G401.6 (cell line): Measurements from ENCODE around the gene KLHL29.
"Not testable (repeated sequence)": the region's sequence is repeated elsewhere in the genome, so short reads cannot be mapped to it uniquely, and the experiment has no call there.

Experiments
- FAIRE-seq: peaks from 2 replicates; lab custom pipeline; 2012; peaks lifted over from hg19 to GRCh38; lab: Jason Lieb, UNC

KLHL29 gene

GRCh38 chr2:23722255-23722654, 337.3 kb downstream of the KLHL29 start:
- FAIRE-seq = no peak

- FAIRE-seq = not testable (repeated sequence)
These were observed 338.1 kb downstream of the KLHL29 start for GRCh38 chr2:23723029-23723428.

GRCh38 chr2:23734416-23734815, 349.4 kb downstream of the KLHL29 start:
- FAIRE-seq = no peak

GRCh38 chr2:23736783-23737182, 351.8 kb downstream of the KLHL29 start:
- FAIRE-seq = not testable (repeated sequence)

GRCh38 chr2:23745068-23745725, 360.2 kb downstream of the KLHL29 start:
- FAIRE-seq = no peak

- FAIRE-seq = no peak
These were observed 360.7 kb downstream of the KLHL29 start for GRCh38 chr2:23745726-23746105.

- FAIRE-seq = no peak
These were observed 361.3 kb downstream of the KLHL29 start for GRCh38 chr2:23746141-23746863.

GRCh38 chr2:23751747-23752265, 366.8 kb downstream of the KLHL29 start:
- FAIRE-seq = no peak

GRCh38 chr2:23753291-23754010, 368.5 kb downstream of the KLHL29 start:
- FAIRE-seq = no peak

- no peak for FAIRE-seq
These were observed 370.0 kb downstream of the KLHL29 start for GRCh38 chr2:23754970-23755369.

- FAIRE-seq = no peak
These were observed 371.8 kb downstream of the KLHL29 start for GRCh38 chr2:23756593-23757292.

- FAIRE-seq = no peak
These were observed 372.9 kb downstream of the KLHL29 start for GRCh38 chr2:23757686-23758433.
